DMS 273 treated with DMSO at 0.1 percent for 48 hours (cell line): ENCODE measurements around the gene KCNQ1OT1.

Experiments
- DNase-seq: peaks from one replicate; lab custom pipeline; 2025; lab: John Stamatoyannopoulos, UW

The KCNQ1OT1 gene

DNA sequence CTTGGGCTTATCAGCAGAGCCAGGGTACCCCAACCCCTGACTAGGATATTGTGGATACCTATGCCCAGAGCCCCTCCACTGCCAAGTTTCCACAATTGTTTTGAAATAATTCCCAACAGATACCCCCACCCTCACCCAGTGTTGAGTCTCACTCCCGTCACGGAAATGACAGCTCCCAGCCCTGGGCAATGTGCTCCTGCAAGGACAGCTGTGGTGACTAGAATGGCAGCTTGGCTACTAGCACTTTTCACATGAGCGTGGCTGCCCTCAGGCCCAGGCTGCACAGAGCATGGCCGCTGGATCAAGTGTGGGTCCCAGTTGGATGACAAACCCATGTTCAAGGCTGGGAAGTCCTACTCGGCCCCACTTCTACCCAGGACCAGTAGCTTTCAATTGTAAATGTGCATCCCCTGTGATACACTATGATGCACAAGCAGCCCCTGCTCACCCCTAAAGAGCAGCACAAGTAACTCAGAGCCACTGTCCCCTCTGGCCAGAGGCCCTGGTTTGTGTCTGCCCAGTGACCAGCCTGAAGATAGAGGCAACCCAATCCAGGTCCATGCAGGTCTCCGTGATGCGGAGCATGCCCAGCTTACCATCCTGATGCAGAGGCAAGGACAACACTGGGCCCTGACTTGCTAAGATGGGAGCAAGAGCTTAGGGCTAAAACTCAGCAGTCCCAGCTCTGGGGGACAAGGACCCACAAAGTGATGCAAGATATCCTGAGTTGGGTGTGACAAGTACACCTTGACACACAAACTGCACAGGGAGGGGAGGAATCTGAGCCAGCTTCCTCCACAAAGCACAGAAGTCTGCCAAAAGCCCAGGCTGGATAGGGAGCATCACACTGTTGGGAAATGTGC, 13.2 kb downstream of the KCNQ1OT1 start:
- DNase-seq, result no peak

DNA sequence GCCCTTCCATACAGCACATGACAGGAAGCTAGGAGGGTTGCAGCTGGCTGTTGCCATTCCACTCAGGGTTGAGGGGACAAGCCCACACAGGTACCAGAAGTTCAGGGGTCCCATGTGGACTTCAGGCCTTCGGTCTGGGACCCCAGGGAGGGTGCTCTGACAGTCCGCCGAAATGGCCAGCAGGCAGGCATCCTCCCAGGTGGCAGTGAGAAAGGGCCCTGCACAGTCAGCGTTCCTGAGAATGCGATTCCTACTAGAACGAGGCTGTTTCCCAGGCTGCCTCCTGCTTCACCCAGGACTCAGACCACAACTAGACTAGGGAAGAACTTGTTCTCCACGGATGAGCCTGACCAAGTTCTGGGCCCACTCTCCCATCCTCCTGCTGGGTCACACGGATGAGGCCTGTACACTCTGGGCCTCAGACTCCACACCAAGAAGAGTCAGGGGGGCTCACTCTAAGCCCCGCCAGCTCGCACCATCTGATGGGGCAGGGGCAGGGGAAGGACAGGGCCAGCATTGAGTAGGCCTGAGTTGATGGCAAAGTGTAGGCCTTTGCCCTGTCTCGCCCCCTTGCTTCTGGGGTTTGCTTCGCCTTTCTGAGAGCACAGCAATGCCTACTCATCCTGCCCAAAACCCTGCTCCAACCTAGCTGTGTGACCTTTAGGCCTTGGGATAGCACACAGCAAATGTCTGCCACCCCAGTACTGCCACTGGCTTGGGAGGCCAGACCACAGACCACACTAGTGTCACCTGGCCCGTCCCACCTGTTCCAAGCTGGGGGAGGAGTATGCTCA, 14.0 kb downstream of the KCNQ1OT1 start:
- DNase-seq, result no peak

GRCh38 chr11:2685051-2685450, 14.7 kb downstream of the KCNQ1OT1 start:
- DNase-seq, result no peak

- DNase-seq, result no peak
Measured at GRCh38 chr11:2684581-2684980, 15.2 kb downstream of the KCNQ1OT1 start.

GRCh38 chr11:2683806-2684205, 16.0 kb downstream of the KCNQ1OT1 start:
- DNase-seq, result no peak

DNA sequence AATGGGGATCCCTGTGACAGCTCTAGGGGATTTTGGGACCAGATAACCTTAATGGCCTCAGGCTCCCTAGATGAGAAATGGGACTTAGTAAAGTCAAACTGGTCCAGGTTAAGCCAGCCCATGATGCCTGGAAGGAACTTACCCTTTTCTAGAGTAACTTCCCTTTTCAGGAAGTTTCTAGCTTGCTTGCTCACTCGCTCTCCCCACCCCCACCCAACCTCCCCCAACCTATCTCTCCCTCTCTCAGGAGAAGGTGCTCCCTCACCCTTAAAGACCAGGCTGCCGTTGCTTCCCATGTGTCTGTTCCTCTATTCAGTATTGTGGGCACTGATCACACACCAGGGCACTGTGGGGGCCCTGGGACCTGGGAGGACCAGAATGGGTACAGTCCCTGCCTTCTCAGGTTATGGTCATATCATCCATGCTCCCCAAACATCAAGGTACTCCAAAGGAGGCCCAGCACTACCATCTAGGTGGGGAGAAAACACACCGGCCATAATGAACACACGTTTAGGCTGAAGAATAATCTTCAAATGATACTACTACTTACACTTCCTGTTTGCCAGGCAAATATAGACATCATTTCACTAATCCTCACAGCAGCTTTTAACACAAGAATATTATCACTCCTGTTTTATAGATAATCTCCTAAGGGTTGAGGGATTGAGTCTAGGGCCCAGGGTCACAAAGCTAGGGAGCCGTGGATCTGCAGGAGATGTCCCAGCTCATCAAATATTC, 18.2 kb downstream of the KCNQ1OT1 start:
- DNase-seq, result no peak

DNA sequence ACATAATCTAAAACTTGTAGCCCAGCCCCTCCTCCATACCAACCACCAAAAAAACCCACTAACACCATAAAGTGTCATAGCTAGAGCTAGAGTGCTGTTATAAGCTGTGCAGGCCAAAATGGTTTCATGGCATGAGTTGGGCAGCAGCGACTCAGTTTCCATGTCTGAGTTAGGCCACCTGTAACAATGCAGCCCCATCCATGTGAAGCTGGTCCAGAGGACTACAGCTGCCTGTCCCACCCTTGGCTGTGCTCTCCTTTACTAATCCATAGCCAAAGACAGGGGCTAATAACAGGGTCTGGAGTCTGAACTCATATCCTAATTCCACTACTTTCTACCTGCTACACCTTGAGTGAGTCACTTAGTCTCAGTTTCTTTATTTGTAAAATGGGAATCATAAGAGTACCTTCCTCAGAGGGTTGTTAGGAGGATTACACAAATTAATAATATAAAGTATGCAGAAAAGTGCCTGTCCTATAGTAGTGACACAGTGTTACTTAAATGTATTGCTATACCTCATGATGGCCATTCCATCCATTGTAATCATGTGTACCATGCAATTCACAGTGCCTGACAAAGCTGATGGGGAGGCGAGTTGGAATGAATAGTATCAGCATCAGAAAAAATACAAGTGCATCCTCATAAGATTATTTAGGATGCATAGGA, 20.6 kb downstream of the KCNQ1OT1 start:
- DNase-seq, result no peak

DNA sequence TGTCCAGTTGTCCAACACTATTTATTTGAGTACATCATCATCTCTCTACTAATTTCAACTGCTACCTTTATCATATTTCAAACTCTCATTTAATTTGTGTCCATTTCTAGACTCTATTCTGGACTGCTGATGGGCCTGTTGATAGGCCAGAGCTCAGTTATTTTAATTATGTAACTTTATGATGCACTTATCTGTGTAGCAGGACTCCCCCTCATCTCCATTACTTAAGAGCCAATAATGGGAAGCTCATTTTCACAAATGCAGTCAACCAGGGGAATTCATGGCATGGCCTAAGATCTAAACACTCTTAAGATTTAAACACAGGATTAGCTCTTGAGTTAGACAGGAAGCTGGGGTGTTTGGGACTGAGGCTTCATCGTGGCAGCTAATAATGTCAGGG, 21.4 kb downstream of the KCNQ1OT1 start:
- no peak for DNase-seq

DNA sequence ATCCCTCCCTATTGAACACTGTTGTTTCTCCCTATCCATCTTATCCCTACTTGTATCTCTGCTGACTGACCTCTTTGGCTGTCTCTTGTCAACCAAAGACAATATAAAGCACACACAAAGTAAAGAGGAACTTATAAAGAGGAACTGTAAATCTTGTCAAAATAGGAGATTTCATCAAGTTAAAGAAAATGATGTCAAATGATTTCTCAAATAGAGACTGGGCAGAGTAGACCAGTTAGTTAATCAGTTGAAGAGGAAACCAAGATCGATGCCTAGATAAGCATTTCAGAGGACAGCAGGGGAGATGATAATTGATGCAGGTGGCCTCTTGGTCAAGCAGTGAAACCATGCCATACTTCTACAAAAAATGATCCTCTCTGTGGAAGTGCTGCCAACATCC, 22.7 kb downstream of the KCNQ1OT1 start:
- no peak for DNase-seq

GRCh38 chr11:2675540-2675939, 24.3 kb downstream of the KCNQ1OT1 start:
- DNase-seq, result no peak

DNA sequence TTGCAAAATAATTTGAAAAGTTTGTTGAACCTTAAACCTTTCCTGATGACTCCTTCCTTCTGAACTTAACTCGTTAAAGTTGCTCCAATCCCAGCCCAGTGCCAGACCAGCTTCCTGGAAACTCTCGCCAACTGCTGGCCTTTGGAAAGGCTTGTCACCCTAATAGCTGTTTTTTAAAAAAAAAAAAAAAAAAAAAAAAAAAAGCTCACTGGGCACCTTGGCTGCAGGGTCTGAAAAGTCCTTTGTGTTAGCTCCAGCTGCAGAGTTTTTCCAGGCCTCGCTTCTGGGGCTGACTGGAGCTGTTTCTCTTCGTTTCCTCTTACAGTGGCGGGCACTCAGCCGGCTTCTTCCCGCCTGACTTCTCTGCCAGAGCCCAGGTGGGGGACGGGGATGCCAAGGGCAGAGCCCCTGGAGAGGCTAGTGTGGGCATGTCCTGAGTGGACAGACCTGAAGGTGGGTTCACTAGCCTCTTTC, 25.1 kb downstream of the KCNQ1OT1 start:
- no peak for DNase-seq

DNA sequence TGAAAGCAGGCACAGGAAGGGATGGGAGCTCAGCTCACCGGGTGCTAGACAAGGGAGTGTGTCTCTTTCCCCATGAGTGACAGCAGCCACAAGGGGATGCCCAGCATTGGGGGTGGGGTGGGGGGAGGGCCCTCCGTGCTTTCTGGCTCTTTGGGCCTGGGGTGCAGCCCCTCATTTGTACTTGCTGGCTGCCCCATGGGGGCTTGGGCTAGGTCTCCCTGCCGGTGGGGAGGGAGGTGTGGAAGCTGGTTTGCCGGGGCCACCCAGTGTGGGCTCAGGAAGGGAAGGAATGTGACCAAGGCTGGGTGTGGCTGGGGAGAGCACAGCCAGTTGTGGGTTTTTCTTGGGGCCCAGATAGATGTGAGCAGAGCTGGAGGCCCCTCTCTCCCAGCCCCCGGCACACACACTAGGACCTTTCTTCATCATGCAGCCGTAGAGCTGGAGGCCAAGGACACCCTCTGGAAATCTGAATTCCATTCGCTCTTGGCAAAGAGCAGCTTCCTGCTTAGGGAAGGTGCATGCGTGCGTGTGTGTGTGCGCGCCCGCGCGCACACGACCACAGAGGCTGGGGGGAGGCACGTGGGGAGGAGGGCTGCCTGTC, 25.8 kb downstream of the KCNQ1OT1 start:
- DNase-seq, result no peak

GRCh38 chr11:2673250-2673610, 26.6 kb downstream of the KCNQ1OT1 start:
- DNase-seq, result no peak

GRCh38 chr11:2672553-2673249, 27.1 kb downstream of the KCNQ1OT1 start:
- DNase-seq, result no peak

GRCh38 chr11:2671748-2672147, 28.0 kb downstream of the KCNQ1OT1 start:
- no peak for DNase-seq

- no peak for DNase-seq
Measured at GRCh38 chr11:2670541-2671100, 29.2 kb downstream of the KCNQ1OT1 start.

GRCh38 chr11:2669634-2670469, 29.9 kb downstream of the KCNQ1OT1 start:
- no peak for DNase-seq

- DNase-seq, result no peak
Measured at GRCh38 chr11:2668876-2669275, 30.9 kb downstream of the KCNQ1OT1 start.

- no peak for DNase-seq
Measured at GRCh38 chr11:2667940-2668339, 31.9 kb downstream of the KCNQ1OT1 start.
